DMS53 treated with DMSO at 0.1 percent for 48 hours (cell line): ENCODE measurements around the gene MYO10.
"Not testable (repeated sequence)": the region's sequence is repeated elsewhere in the genome, so short reads cannot be mapped to it uniquely, and the experiment has no call there.

Experiments used
- DNase-seq: peaks from one replicate; lab custom pipeline; 2025; ENCODE audit not compliant: unreplicated experiment; lab: John Stamatoyannopoulos, UW

The MYO10 gene

DNA sequence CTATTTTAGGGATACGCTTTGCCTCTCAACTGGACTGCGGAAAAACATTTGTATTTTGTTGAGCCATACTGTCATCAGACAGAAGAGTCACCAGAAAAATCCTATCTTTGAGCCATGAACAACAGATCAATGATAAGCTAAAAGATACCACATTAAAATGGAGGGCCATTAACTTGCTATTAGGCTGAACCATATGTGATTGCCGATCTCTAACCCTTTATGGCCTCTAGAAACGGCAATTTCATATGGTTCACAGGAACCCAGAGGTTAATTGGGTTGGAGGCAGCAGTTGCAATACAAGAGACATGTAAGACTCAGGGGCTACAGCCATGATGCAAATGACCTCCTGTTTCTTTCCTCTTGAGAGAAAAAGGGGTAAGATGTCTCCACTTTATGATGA, 69.8 kb downstream of the MYO10 start:
- DNase-seq: no peak

DNA sequence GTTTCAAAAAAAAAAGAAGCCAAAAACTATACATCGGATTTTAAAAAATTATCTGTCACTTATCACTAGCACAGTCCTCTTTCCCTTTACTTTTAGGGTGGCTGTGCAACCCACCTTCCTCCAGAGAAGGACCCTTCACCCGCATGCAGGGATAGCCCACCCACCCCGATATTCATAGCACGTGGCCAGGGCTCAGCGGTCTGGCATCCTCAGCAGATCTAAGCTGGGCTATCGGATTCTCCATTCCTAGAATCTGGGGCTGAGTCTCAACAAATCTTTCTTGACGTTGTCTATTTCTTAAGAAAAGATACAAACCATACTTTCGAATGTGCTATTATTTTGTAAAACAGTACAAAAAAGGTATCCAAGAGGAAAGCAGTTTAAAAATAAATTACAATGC, 70.9 kb downstream of the MYO10 start:
- no peak for DNase-seq

DNA sequence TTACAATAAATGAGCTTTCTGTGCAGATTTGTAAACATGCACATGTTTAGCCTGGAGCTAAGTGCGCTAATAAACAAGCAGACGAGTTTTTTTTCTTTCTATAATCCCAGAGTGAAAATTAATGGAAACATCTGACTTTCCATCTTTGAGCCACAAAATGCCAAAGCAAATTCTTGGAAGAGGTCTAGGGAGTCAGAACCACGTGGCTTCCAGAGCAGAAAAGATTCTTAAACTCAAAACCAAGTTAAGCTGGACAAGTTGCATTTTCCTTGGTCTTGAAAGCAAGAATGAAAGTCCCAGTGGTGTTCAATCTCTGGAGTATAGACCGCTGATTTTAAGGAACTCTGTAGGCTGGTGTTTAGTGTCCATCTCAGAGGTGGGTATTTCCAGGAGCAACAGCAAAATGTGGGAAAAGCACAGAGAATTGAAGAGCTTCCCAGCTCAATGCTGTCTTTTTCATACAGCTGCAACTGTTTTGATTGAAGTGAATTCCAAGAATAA, 71.4 kb downstream of the MYO10 start:
- DNase-seq: no peak

- no peak for DNase-seq
Observed at GRCh38 chr5:16863469-16863946, 72.6 kb downstream of the MYO10 start.

- DNase-seq: no peak
Observed at GRCh38 chr5:16862777-16863176, 73.3 kb downstream of the MYO10 start.

DNA sequence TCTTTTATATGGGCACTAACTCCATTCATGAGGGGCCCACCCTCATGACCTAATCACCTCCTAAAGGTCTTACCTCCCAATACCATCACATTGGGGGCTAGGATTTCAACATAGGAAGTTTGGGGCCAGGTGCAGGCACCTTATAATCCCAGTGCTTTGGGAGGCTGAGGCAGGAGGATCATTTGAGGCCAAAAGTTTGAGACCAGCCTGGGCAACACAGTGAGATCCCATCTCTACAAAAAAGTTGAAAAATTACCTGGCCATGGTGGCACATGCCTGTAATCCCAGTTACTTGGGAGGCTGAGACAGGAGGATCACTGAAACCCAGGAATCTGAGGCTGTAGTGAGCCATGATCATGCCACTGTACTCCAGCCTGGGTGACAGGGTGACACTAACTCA, 76.7 kb downstream of the MYO10 start:
- no peak for DNase-seq

DNA sequence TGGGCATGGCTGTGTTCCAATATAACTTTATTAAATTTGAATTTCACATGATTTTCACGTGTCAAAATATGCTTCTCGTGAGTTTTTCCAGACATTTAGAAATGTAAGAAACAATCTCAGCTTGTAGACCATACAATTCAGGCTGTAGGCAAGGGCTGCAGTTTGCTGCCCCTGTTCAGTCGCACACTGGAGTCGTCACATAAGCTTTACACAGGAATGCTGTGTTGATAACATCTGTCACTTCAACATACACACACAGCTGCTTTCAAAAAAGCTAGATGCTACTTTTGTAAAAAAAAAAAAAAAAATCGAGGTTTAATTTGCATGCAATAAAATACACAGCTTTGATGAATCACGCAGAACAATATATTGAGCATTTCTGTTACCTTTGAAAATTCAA, 77.9 kb downstream of the MYO10 start:
- DNase-seq: no peak

DNA sequence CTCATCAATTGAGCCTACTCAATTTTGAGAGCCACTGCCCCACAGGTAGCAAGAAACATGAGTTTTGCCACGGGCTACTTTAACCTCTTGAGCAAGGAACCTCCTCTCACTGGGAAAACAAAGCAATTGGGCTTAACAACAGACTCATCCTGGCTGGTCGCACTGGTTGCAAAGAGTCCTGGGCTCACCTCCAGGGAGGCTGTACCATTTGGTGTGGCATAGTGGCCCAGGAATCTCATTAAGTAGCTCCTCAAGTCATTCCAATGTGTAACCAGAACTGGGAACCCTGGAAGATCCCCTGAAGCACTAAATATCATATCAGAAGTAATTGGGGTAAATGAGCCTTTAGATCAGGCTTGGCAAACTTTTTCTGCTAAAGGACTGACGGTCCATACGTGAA, 78.5 kb downstream of the MYO10 start:
- DNase-seq: no peak

DNA sequence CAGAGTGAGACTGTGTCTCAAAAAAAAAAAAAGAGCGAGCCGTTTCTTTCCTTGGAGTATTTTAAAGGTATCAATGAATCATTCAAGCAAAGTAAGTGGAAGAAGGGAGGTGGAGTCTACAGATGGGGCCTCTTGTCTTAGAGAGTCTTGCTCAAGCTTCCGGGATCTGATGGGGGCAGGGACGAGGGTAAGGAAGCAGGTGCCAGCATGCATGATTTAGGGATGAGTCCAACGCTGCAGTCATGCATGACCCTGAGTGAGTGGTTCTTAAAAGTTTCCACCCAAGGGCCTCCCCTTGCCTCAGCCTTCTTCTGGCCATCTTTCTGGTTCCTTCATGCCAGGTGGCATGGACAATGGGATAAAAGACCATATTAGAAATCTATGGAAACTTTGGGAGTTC, 79.6 kb downstream of the MYO10 start:
- no peak for DNase-seq

- DNase-seq: no peak
Observed at GRCh38 chr5:16855898-16856297, 80.2 kb downstream of the MYO10 start.

GRCh38 chr5:16855485-16855884, 80.6 kb downstream of the MYO10 start:
- no peak for DNase-seq

DNA sequence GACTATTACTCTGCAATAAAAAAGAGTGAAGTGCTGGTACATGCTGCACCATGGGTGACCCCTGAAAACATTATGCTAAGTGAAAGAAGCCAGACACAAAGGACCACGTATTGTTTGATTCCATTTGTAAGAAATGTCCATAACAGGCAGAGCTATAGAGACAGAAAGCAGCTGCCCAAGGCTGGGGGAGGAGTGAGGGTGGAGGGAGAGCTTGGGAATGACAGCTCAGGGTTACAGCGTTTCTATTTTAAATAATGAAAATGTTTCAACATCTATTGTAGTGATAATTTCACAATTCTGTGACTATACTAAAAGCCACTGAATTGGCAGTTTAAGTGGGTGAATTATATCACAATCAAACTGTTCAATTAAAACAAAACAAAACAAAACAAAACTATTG, 81.7 kb downstream of the MYO10 start:
- DNase-seq: no peak

GRCh38 chr5:16853518-16853917, 82.6 kb downstream of the MYO10 start:
- DNase-seq: no peak

GRCh38 chr5:16852251-16853005, 83.7 kb downstream of the MYO10 start:
- no peak for DNase-seq

DNA sequence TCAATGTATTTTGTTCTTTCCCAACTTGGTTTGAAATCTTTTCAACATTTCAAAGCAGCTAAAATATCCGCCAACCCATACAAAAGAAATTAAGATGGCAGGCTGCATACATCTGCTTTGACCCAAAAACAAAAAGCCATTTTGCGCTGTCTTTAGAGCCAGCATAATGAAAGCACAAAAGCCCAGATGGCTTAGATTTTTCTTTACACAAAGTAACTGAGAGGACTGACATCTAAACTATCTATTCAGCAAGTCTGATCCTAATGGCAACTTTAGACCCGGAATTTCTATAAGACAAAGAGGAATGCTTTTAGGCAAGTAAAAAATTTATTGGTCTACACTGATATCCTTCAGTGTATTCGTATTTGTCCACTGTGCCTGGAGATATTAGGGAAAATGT, 86.3 kb downstream of the MYO10 start:
- no peak for DNase-seq

DNA sequence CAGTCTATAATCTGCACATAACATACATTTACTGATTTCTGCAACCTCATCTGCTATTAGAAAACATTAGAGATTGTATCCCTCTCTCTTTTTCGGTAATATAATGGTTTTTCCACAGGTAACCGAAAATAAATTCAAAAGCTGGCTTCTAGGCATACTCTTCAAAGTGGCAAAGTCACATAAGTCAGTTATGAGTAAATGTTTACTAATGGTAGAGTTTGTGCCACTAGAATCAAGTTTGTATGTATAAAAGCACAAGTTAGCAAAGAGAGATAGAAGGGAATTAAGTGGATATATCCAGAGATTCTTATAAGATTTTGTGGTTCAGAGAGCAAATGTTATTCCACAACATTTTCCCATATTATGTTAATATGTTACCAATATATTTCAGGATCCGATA, 86.9 kb downstream of the MYO10 start:
- DNase-seq: no peak

GRCh38 chr5:16844952-16845351, 91.1 kb downstream of the MYO10 start:
- no peak for DNase-seq

DNA sequence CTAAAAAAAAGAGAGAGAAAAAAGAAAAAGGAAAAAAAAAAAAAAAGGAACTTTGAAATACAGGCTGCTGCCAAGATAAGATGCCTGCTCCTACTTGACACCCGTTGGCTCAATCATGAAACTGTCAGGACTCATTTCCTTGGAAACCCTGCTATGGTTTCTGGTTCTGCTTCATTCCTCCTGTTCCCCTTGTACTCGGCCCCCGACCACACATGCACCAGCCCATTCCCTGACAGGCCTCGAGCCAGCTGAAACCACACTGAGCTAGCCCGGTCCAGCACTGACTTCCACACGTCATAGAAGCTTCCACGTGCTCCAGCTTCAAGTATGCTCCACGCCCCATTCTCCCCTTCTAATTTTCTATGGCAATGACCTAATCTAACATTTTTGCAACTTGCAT, 93.2 kb downstream of the MYO10 start:
- no peak for DNase-seq

DNA sequence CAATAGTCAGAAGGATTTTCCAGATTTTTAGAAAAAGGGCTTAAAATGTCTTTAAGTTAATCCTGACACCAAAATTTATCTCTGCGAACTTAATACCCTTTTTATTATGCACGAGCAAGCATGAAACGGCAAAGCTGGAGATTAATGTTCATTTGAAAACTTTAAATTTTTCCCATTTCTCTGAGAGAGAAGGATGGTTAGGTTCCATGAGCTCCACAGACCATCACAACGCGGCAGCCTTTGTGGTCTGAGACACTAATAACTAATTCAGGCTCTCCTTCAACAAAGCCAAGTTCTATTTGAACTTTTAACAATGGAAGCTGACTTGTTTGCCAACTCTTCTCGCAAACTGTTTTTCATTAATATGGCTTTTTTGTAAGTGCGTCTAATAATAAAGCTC, 94.7 kb downstream of the MYO10 start:
- no peak for DNase-seq

- no peak for DNase-seq
Observed at GRCh38 chr5:16837305-16837704, 98.8 kb downstream of the MYO10 start.

- DNase-seq: no peak
Observed at GRCh38 chr5:16834029-16834428, 102.1 kb downstream of the MYO10 start.

GRCh38 chr5:16831326-16831725, 104.8 kb downstream of the MYO10 start:
- not testable (repeated sequence) for DNase-seq

DNA sequence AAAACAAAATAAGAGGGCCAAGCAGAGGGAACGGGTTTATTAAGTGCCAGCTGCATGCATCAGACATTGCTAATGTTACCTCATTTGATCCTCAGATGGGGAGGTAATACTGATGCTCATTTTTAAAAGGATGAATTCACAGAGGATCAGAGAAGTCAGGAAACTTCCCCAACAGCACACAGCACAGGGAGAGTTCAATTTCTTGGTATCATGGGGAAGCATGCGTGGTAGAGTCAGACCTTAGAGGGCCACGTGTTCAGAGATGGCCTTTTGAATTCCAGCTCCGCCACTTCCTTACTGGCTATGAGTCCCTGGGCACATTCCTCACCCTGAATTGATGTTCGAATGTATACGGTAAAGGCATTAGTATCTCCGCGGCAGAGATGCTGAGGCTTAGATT, 108.3 kb downstream of the MYO10 start:
- DNase-seq: no peak
